IPS-20b (cell line): ENCODE results near the gene DENND5B.

Experiments
- H3K27ac ChIP-seq: one replicate; pipeline ENCODE4 v1.5.1; 2013; ENCODE audit warnings: low read length
- H3K27me3 ChIP-seq: 2 replicates; pipeline ENCODE4 v1.6.1; 2013; ENCODE audit warnings: mild to moderate bottlenecking, low read length, inconsistent platforms; ENCODE audit not compliant: insufficient read depth
- H3K36me3 ChIP-seq: 2 replicates; pipeline ENCODE4 v1.6.1; 2013; ENCODE audit warnings: low read depth, mild to moderate bottlenecking, inconsistent platforms, low read length, moderate library complexity; ENCODE audit not compliant: insufficient read depth
- H3K4me1 ChIP-seq: 2 replicates; pipeline ENCODE4 v1.6.1; 2013; ENCODE audit warnings: mild to moderate bottlenecking, control low read depth, inconsistent platforms, low read length, moderate library complexity; ENCODE audit not compliant: insufficient read depth
- H3K4me3 ChIP-seq: 2 replicates; pipeline ENCODE4 v1.5.1; 2013; ENCODE audit warnings: mild to moderate bottlenecking, low read length, inconsistent platforms
- H3K9ac ChIP-seq: 2 replicates; pipeline ENCODE4 v1.6.1; 2013; ENCODE audit warnings: low read depth, mild to moderate bottlenecking, inconsistent platforms, low read length, moderate library complexity
- H3K9me3 ChIP-seq: 2 replicates; pipeline ENCODE4 v1.6.1; 2013; ENCODE audit warnings: mild to moderate bottlenecking, low read depth, low read length, inconsistent platforms; ENCODE audit not compliant: insufficient read depth

The DENND5B gene

DNA sequence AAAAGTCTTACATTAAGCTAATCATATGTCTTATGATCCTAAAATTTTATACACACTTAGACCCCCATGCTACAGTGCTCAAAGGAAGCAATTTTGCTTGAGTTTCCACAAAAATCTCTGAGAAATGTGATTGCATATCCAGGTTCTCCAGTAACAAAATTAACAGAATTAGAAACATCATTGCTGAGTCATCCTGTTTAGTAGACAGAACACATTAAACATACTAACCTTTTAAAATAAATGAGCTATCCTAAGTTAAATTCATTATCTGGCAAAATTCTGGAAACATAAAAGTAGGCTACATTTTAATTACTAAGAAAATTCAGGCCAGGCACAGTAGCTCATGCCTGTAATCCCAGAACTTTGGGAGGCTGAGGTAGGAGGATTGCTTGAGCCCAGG, 94.7 kb downstream of the DENND5B start:
- no peaks in the 10 kb centered on the region for H3K9me3 ChIP-seq

DNA sequence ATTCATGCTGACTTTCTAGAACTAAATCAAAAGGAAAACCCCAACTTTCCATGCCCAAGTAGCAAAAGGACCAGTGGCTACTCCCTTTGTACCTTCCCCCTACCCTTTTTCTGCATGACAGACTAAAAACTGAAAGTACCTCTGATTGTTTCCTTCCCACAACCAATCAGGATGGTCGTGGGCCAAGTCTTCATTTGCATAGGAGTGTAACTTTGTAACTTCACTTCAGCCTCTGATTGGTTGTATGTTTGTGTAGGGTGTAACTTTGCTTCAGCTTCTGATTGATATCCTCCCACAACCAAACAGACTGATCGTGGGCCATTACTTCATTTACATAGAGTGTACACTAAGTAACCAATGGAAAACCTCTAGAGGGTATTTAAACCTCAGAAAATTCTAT, 96.5 kb downstream of the DENND5B start:
- Histone ChIP-seq H3K9ac (no peak overlapping the region), H3K27ac (no peak overlapping the region), H3K36me3 (peaks cover 4% of the 10 kb centered on the region; the same call in 1 of the 2 replicates), H3K4me3 (no peak overlapping the region), H3K4me1 (peaks cover 23% of the 10 kb centered on the region), H3K27me3 (no peaks in the 10 kb centered on the region), H3K9me3 (no peaks in the 10 kb centered on the region)

More for the DNA sequence above, 94.7 kb downstream of the DENND5B start:
- no peak overlapping the region for H3K4me3 ChIP-seq
- peaks cover 4% of the 10 kb centered on the region; the same call in 1 of the 2 replicates for H3K36me3 ChIP-seq
- peak overlapping the region; percentile 13 for H3K27ac ChIP-seq
- no peaks in the 10 kb centered on the region for H3K27me3 ChIP-seq
- H3K4me1 ChIP-seq, result peaks cover 29% of the 10 kb centered on the region
- H3K9ac ChIP-seq, result no peak overlapping the region

DNA sequence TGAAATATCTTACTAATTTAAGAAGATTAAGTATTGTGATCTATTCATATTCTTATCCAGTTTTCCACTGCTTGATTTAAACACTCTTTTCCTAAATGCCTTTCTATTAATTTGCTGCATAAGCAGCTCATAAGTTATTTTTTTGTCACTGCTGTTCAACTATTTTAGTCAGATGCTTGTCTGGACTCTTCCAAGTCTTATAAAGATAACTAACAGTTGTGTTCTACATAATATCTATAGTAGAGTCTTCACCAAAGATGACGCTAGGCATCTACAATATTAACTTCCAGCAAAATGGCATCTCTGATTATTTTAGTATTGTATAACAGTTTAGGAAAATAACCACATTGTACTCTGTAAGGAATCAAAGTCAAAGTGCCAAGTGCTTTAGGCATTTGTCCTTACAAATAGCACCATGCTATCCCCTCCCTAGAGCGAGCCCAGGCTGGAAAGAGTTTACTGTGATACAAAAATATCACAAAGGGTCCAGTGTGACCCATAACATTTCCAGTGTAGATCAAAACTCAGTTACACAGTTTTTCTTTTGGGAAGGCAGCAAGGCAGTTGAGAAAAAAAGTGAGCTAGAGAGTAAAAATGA, 98.2 kb downstream of the DENND5B start:
- Histone ChIP-seq H3K4me1 (peaks cover 11% of the 10 kb centered on the region), H3K9ac (no peak overlapping the region), H3K27me3 (no peaks in the 10 kb centered on the region), H3K9me3 (no peaks in the 10 kb centered on the region), H3K36me3 (peaks cover 4% of the 10 kb centered on the region; the same call in 1 of the 2 replicates), H3K27ac (no peak overlapping the region), H3K4me3 (no peak overlapping the region)

DNA sequence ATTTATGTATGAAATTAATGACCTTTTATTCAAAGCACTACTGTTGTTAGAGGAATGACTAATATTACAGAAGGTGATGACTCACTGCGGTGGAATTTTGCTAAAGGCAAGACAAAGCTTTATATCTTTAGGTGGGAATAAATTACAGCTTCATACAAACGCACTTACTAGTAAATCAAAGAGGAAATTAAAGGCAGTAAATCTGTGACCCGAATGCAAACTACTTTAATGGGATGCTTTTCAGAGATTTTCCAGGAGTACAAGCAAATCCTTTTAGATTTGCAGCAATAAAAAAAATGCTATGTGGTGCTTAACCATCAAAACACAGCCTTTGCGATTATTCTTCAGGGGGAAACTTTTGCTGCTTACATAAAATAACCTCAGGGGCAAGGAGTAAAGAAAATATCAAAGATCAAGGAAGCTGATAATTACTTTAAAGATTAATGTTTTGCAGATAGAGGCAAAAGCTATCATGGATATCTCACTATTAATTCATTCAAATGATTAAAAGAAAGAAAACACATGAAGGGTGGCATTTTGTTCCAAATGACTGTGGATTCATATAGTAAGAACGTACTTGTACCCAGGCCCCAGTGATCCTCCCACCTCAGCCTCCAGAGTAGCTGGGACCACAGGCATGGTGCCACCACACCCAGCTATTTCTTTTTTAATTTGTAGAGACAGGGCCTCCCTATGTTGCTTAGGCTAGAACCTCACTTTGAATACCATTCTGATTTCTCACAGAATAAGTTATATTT, 98.9 kb downstream of the DENND5B start:
- no peak overlapping the region for H3K27ac ChIP-seq
- no peaks in the 10 kb centered on the region for H3K9me3 ChIP-seq
- no peaks in the 10 kb centered on the region for H3K27me3 ChIP-seq
- H3K4me3 ChIP-seq, result no peak overlapping the region
- H3K36me3 ChIP-seq, result peaks cover 4% of the 10 kb centered on the region; the same call in 1 of the 2 replicates
- H3K9ac ChIP-seq, result no peak overlapping the region
- H3K4me1 ChIP-seq, result peaks cover 7% of the 10 kb centered on the region

DNA sequence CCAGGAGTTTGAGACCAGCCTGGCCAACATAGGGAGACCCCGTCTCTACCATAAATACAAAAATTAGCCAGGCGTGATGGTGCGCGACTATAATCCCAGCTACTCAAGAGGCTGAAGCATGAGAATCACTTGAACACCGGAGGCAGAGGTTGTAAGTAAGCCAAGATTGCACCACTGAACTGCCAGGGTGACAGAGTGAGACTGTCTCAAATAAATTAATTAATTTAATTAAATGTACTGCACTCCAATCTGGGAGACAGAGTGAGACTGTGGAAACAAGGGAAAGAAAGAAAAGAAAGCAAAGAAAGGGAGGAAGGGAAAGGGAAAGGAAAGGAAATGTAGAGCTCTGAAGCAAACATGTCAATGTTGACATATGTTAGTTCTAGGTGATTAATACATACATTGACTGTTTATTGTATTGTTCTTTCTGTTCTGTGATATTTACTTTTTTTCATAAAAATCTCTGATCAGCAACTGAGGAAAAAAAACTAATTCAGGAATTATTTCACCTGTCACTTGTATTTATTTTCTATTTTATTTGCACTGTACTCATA, 99.6 kb downstream of the DENND5B start:
- Histone ChIP-seq H3K27me3 (no peaks in the 10 kb centered on the region), H3K9me3 (no peaks in the 10 kb centered on the region), H3K4me3 (no peak overlapping the region), H3K27ac (no peak overlapping the region), H3K4me1 (peaks cover 6% of the 10 kb centered on the region), H3K36me3 (peaks cover 4% of the 10 kb centered on the region; the same call in 1 of the 2 replicates), H3K9ac (no peak overlapping the region)

DNA sequence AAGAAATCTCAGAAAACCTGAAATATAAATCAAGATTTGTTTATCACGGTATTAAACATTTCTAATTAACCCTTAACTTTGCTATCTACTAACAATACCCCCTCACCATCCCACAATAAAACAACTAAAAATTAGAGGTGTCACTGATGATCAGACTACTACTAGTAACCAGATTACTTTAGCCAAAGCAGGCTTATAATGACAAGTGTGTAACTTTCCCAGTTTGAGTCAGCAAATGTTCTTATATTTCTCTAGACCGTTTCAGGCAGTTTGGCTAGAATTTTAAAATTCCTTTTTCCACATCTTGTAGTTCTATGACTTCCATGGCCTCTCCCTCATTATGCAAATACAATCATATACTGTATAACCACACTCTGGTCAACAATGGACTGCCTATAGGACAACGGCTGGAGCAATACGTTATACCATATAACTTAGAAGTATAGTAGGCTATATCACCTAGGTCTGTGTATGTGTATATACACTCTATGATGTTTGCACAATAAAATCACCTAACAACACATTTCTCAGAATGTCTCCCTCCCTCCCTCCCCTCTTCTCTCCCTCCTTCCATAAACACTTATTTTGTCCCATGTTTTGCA, 102.1 kb downstream of the DENND5B start:
- H3K9me3 ChIP-seq, result no peaks in the 10 kb centered on the region
- peaks cover 6% of the 10 kb centered on the region for H3K4me1 ChIP-seq
- H3K4me3 ChIP-seq, result no peak overlapping the region
- H3K9ac ChIP-seq, result no peak overlapping the region
- no peaks in the 10 kb centered on the region for H3K36me3 ChIP-seq
- H3K27me3 ChIP-seq, result no peaks in the 10 kb centered on the region
- H3K27ac ChIP-seq, result no peak overlapping the region

DNA sequence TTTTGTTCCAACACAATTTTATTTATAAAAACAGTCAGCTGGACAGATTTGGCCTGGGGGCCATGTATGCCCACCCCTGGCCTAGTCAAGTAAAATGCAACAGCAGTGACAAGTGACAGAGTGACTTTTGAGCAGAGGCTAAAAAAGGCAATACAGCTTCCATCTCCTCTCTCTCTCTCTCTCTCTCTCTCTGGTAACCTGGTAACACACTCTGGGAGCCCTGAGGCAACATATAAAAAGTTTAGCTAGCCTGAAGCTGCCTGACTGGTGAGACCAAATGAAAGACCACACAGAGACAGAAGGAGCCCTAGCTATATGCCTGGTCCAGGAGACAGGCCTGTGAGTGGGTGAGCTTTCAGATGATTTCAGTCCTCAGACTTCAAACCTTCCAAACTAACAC, 105.4 kb downstream of the DENND5B start:
- Histone ChIP-seq H3K4me1 (no peaks in the 10 kb centered on the region), H3K9ac (no peak overlapping the region), H3K9me3 (no peaks in the 10 kb centered on the region), H3K27ac (no peak overlapping the region), H3K36me3 (no peaks in the 10 kb centered on the region), H3K4me3 (no peak overlapping the region), H3K27me3 (no peaks in the 10 kb centered on the region)

DNA sequence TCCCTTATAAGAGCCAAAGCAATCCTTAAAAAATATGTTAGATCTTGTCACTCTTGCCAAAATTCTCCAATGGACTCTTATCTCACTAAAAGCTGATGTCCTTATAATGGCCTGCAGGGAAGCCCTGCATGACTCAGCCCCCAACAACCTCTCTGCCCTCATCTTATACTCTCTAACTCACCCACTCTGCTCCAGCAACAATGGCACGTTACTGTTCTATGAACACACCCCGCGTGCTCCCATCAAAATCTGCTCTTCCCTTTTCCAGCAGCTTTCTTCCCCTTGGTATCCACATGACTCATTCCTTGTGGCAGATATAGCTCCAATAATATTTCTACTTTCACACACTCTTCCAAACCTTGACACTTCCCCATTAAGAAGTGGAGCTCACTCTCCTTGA, 108.1 kb downstream of the DENND5B start:
- H3K9ac ChIP-seq, result no peak overlapping the region
- no peaks in the 10 kb centered on the region for H3K27me3 ChIP-seq
- peaks cover 11% of the 10 kb centered on the region; the same call in 1 of the 2 replicates for H3K4me1 ChIP-seq
- H3K9me3 ChIP-seq, result no peaks in the 10 kb centered on the region
- H3K4me3 ChIP-seq, result no peak overlapping the region
- no peaks in the 10 kb centered on the region for H3K36me3 ChIP-seq
- H3K27ac ChIP-seq, result no peak overlapping the region

DNA sequence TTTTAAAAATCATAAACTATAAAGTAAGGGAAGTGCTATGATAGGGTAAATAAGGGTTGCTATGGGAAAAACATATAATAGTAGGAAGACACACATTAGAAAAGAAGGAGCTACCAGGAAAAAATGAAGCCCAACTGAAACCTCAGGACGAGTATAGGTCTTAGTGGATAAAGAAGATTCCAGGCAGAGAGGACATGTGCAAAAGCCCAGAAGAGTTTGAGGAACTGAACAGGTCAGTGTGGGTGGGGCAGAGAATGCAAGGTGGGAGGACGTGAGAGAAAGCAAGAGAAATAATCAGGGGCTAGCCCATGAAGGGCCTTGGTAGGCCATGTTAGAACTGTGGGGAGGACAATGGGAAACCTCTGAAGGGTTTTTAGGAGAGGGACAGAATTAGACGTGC, 109.5 kb downstream of the DENND5B start:
- H3K36me3 ChIP-seq, result no peaks in the 10 kb centered on the region
- no peak overlapping the region for H3K4me3 ChIP-seq
- H3K9ac ChIP-seq, result no peak overlapping the region
- no peaks in the 10 kb centered on the region for H3K27me3 ChIP-seq
- peaks cover 11% of the 10 kb centered on the region; the same call in 1 of the 2 replicates for H3K4me1 ChIP-seq
- no peaks in the 10 kb centered on the region for H3K9me3 ChIP-seq
- no peak overlapping the region for H3K27ac ChIP-seq

DNA sequence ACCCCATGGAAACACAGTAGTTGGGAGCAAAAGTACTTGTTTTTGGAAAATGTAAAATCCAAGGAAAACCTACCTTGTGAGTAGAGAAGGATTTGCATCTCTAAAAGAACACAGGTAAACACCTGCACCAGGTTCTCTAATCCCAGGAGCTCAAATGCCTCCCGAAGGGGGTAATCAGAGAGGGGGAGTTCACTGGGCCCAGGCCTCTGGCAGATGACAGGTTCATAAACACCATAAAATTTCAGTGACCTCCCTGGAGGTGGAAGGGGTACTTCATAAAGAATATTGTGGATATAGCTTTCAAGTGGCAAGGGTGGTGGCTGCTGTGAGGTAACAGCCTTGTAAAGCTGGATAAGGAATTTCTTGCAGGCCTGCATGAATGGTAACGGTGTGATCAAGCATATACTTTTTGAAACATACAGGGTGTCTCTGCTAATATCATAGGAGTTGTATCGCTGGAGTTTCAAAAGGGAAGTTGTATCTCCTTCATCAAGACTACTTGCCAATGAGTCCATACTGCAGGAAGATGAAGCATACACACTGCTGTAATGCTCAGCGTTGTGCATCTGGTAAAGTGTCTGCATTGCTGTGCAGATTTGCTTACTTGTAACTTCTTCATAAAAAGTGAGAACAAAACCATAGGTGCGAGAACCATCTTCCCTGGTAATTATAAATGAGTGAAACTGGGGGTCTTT, 111.3 kb downstream of the DENND5B start:
- Histone ChIP-seq H3K27me3 (no peaks in the 10 kb centered on the region), H3K9ac (no peak overlapping the region), H3K9me3 (no peaks in the 10 kb centered on the region), H3K36me3 (no peaks in the 10 kb centered on the region), H3K4me3 (no peak overlapping the region), H3K4me1 (peaks cover 11% of the 10 kb centered on the region; the same call in 1 of the 2 replicates), H3K27ac (no peak overlapping the region)

DNA sequence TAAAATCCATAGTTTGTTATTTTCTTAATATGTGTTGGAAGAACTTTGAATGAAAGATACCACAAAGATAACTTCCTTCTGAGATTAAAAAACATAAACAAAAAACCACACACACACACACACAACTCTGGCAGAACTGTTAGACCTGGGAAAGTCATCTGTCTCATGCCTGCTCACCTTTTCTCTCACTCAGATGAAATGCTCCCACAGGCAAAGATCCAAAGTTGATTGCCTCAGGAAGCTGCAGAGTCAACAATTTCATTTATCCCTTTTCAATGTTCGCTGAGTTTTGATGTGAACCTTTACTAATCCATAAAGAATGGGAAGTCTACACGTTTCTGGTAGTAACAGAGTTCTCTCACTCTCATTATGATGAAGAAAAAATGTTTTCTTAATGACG, 112.0 kb downstream of the DENND5B start:
- Histone ChIP-seq H3K4me3 (no peak overlapping the region), H3K27me3 (no peaks in the 10 kb centered on the region), H3K4me1 (peaks cover 11% of the 10 kb centered on the region; the same call in 1 of the 2 replicates), H3K9ac (no peak overlapping the region), H3K36me3 (no peaks in the 10 kb centered on the region), H3K27ac (no peak overlapping the region), H3K9me3 (no peaks in the 10 kb centered on the region)
